IMR-90 (cell line): ENCODE results near the gene MCF2L2. TPM values are rescaled to one million over a fixed set of nuclear protein-coding genes. Genes with fewer than 3 reads are reported as not detected.

Experiments
- ATAC-seq: fragments of 200-7000 bp; cut with Tn5 transposase; 2 replicates; pipeline ENCODE4 v1.9.1; 2020; ENCODE audit warnings: low read depth, mild to moderate bottlenecking, moderate library complexity
- BruUV-seq: library from RNA; stranded (reverse); fragments of 400-500 nt; replicated peaks from 2 replicates; lab custom pipeline; 2021; lab: Mats Ljungman, UMichigan
- CTCF ChIA-PET: fragments of 300-600 bp; formaldehyde crosslinking; extraction: SDS; loops from one replicate; lab custom pipeline; 2021; ENCODE audit warnings: antibody characterized with exemption; lab: Yijun Ruan, JAX
- POLR2A ChIA-PET: fragments of 300-600 bp; sonication (Branson Sonifier 250); formaldehyde crosslinking; loops from one replicate; lab custom pipeline; 2022; ENCODE audit warnings: antibody characterized with exemption; ENCODE audit not compliant: unreplicated experiment; lab: Charles Lee
- DNase-seq: peaks from one replicate; pipeline ENCODE4 v3.0.0; 2013
- H2AFZ ChIP-seq: replicated peaks from 2 replicates; pipeline ENCODE3; 2013; ENCODE audit warnings: low read length, mild to moderate bottlenecking; ENCODE audit not compliant: poor library complexity
- H2AK5ac ChIP-seq: 2 replicates; pipeline ENCODE4 v1.6.1; 2013; ENCODE audit warnings: low read depth, low read length, inconsistent platforms
- H2AK9ac ChIP-seq: replicated peaks from 2 replicates; pipeline ENCODE3; 2013; ENCODE audit warnings: mild to moderate bottlenecking, low read depth, low read length, moderate library complexity; ENCODE audit not compliant: poor library complexity
- H2BK120ac ChIP-seq: 2 replicates; pipeline ENCODE4 v1.6.1; 2013; ENCODE audit warnings: low read depth, low read length, inconsistent platforms
- H2BK15ac ChIP-seq: 3 replicates; pipeline ENCODE4 v1.6.1; 2013; ENCODE audit warnings: low read depth, low read length, inconsistent platforms
- H2BK20ac ChIP-seq: 2 replicates; pipeline ENCODE4 v1.6.1; 2013; ENCODE audit warnings: low read depth, mild to moderate bottlenecking, inconsistent platforms, low read length, moderate library complexity
- H2BK5ac ChIP-seq: 2 replicates; pipeline ENCODE4 v1.6.1; 2013; ENCODE audit warnings: mild to moderate bottlenecking, low read depth, low read length, inconsistent platforms; ENCODE audit not compliant: poor library complexity, severe bottlenecking
- H3K14ac ChIP-seq: replicated peaks from 2 replicates; pipeline ENCODE4 v1.6.1; 2013; ENCODE audit warnings: low read depth, low read length, inconsistent platforms
- H3K18ac ChIP-seq: 2 replicates; pipeline ENCODE4 v1.6.1; 2013; ENCODE audit warnings: low read depth, low read length, control low read depth
- H3K23ac ChIP-seq: 2 replicates; pipeline ENCODE4 v1.6.1; 2013; ENCODE audit warnings: low read depth, low read length, inconsistent platforms
- H3K27ac ChIP-seq: 2 replicates; pipeline ENCODE4 v1.5.1; 2013; ENCODE audit warnings: mild to moderate bottlenecking, control low read depth, low read length; ENCODE audit not compliant: insufficient read depth
- H3K27me3 ChIP-seq: 2 replicates; pipeline ENCODE4 v1.6.1; 2013; ENCODE audit warnings: low read length; ENCODE audit not compliant: control insufficient read depth, insufficient read depth
- H3K36me3 ChIP-seq: 2 replicates; pipeline ENCODE4 v1.6.1; 2013; ENCODE audit warnings: low read length, mixed read lengths; ENCODE audit not compliant: control insufficient read depth, insufficient read depth
- H3K4ac ChIP-seq: 2 replicates; pipeline ENCODE4 v1.6.1; 2013; ENCODE audit warnings: low read depth, low read length, inconsistent platforms
- H3K4me1 ChIP-seq: 2 replicates; pipeline ENCODE4 v1.6.1; 2013; ENCODE audit warnings: low read length, mixed read lengths; ENCODE audit not compliant: control insufficient read depth, insufficient read depth
- H3K4me2 ChIP-seq: 2 replicates; pipeline ENCODE4 v1.6.1; 2013; ENCODE audit warnings: low read depth, mild to moderate bottlenecking, control low read depth, low read length, moderate library complexity
- H3K4me3 ChIP-seq: 2 replicates; pipeline ENCODE4 v1.5.1; 2013; ENCODE audit warnings: low read depth, mild to moderate bottlenecking, control low read depth, low read length, moderate library complexity; ENCODE audit not compliant: insufficient read depth
- H3K56ac ChIP-seq: 2 replicates; pipeline ENCODE4 v1.6.1; 2013; ENCODE audit warnings: low read length, inconsistent platforms; ENCODE audit not compliant: insufficient read depth; ENCODE audit errors: extremely low read depth
- H3K79me1 ChIP-seq, 2 experiments: 2 replicates each; pipeline ENCODE4 v1.6.1; 2013; ENCODE audit warnings: low read length in 2 of 2, inconsistent platforms in 1 of 2, low read depth in 1 of 2
- H3K9ac ChIP-seq: 2 replicates; pipeline ENCODE4 v1.6.1; 2013; ENCODE audit warnings: low read depth, low read length, control low read depth
- H3K9me1 ChIP-seq: 2 replicates; pipeline ENCODE4 v1.6.1; 2013; ENCODE audit warnings: low read length, inconsistent platforms; ENCODE audit not compliant: insufficient read depth
- H3K9me3 ChIP-seq: 2 replicates; pipeline ENCODE4 v1.6.1; 2013; ENCODE audit warnings: low read length; ENCODE audit not compliant: control insufficient read depth, insufficient read depth
- H4K20me1 ChIP-seq: 2 replicates; pipeline ENCODE4 v1.6.1; 2013; ENCODE audit warnings: low read length, inconsistent platforms; ENCODE audit not compliant: insufficient read depth
- H4K5ac ChIP-seq: 2 replicates; pipeline ENCODE4 v1.6.1; 2013; ENCODE audit warnings: mild to moderate bottlenecking, low read depth, low read length, control low read depth
- H4K8ac ChIP-seq, 2 experiments: 2 replicates each; pipeline ENCODE4 v1.6.1; 2013; ENCODE audit warnings: low read depth in 2 of 2, low read length in 2 of 2, control low read depth in 1 of 2, inconsistent platforms in 1 of 2
- H4K91ac ChIP-seq: 2 replicates; pipeline ENCODE4 v1.6.1; 2013; ENCODE audit warnings: low read depth, low read length, inconsistent platforms; ENCODE audit not compliant: insufficient read depth
- BHLHE40 ChIP-seq: fragments of 150-350 bp; IDR thresholded peaks from 2 replicates; pipeline ENCODE4 v1.6.1; 2016; ENCODE audit warnings: mild to moderate bottlenecking, low read depth, low read length
- NFE2L2 ChIP-seq: fragments of 150-350 bp; IDR thresholded peaks from 2 replicates; pipeline ENCODE4 v1.6.1; 2016; ENCODE audit warnings: low read depth, mild to moderate bottlenecking, low read length
- RAD21 ChIP-seq: IDR thresholded peaks from 2 replicates; pipeline ENCODE4 v1.6.1; 2012; ENCODE audit warnings: low read length, improper control_type of control experiment
- WGBS, 2 experiments: methylation state at CpG; one replicate each; pipeline versions ENCODE4 v1.1.5 to v1.1.7; 2013; ENCODE audit warnings: missing lambda C conversion rate in 2 of 2; ENCODE audit not compliant: insufficient read length in 1 of 2; ENCODE audit errors: extremely low coverage in 2 of 2; 5-methylcytosine and 5-hydroxymethylcytosine counted together
- dilution Hi-C: fragments of 300-500 bp; cut with HindIII; formaldehyde crosslinking; loops from one replicate; pipeline ENCODE4 v1.14.3; 2018; ENCODE audit warnings: low sequenced_read_pairs; ENCODE audit not compliant: unreplicated experiment
- in situ Hi-C: fragments of 300-500 bp; cut with MboI; formaldehyde crosslinking; loops from 3 replicates; pipeline ENCODE4 v1.14.3; 2019; ENCODE audit warnings: low sequenced_read_pairs, inconsistent platforms, mixed read lengths
- intact Hi-C: fragments of 100-400 bp; cut with micrococcal nuclease; formaldehyde crosslinking; loops from 2 replicates; pipeline ENCODE4 v1.10.0; 2022
- polyA plus RNA-seq, 3 experiments: library from polyadenylated mRNA; depleted of rRNA; stranded (reverse); fragments of >200 nt; gene quantifications; 2 replicates each; pipeline ENCODE4 v1.2.3, GENCODE V29; 2012; ENCODE audit warnings: low replicate concordance in 1 of 3
- total RNA-seq: library from RNA; depleted of rRNA; stranded (reverse); fragments of >200 nt; gene quantifications from 2 replicates; pipeline ENCODE4 v1.2.3, GENCODE V29; 2012

The MCF2L2 gene
- total and polyA plus RNA-seq, 2 of the 4 experiments (the other 2 are of a cell fraction) = under 0.01 TPM; not detected in 1

- no peaks in the 10 kb centered on the region; the same call in 1 of the 2 replicates for H4K20me1 ChIP-seq
- WGBS, 2 experiments = 100% methylated on average over 1 of the region's 5 CpGs; no CpG with 5 or more reads in 1 of the 2 experiments
- dilution Hi-C loops = no loop called here
These were observed 160.1 kb downstream of the MCF2L2 start for GRCh38 chr3:183268366-183268765.

More at GRCh38 chr3:183268366-183268765, 160.1 kb downstream of the MCF2L2 start:
- Histone ChIP-seq H4K8ac (no peak overlapping the region), H3K9ac (no peak overlapping the region), H3K56ac (no peak overlapping the region), H3K9me1 (no peaks in the 10 kb centered on the region), H2BK20ac (no peak overlapping the region), H3K4ac (no peak overlapping the region), H2BK15ac (no peak overlapping the region), H3K36me3 (no peaks in the 10 kb centered on the region), H3K4me1 (no peaks in the 10 kb centered on the region), H3K27me3 (peaks cover 2% of the 10 kb centered on the region; the same call in 1 of the 2 replicates), H4K91ac (no peak overlapping the region), H3K23ac (no peak overlapping the region), H2AK9ac (no peak overlapping the region), H3K14ac (no peak overlapping the region), H3K27ac (no peak overlapping the region), H3K4me3 (no peak overlapping the region), H2BK5ac (no peak overlapping the region), H3K4me2 (no peak overlapping the region), H2AK5ac (no peak overlapping the region), H3K9me3 (no peaks in the 10 kb centered on the region), H4K5ac (no peak overlapping the region), H3K18ac (no peak overlapping the region), H3K79me1 (no peaks in the 10 kb centered on the region), H2AFZ (no peak overlapping the region), H2BK120ac (no peak overlapping the region)
- ATAC-seq = no peak
- in situ Hi-C loops (no loop called here), intact Hi-C loops (no loop called here)
- POLR2A ChIA-PET = no interaction called here
- CTCF ChIA-PET = interaction anchor here (0.5 to 0.6 kb wide), 2 partner anchors 10 to 265 kb away, joined by 3 read pairs; no protein-coding TSS in a partner anchor
- BruUV-seq = no TSS peak
- no peak for TF ChIP-seq BHLHE40
- no peak for TF ChIP-seq RAD21
- TF ChIP-seq NFE2L2 = no peak
- DNase-seq = no peak
